Fibroblast of lung (primary cell): ENCODE results near the gene CENPU.

Experiments used
- EZH2 ChIP-seq: IDR thresholded peaks from 2 replicates; pipeline ENCODE4 v1.5.1; 2012; ENCODE audit warnings: low read length, control low read depth, mild to moderate bottlenecking; ENCODE audit errors: missing control alignments
- TF ChIP-seq, protein P1 (sequence below), 2 donors: IDR thresholded peaks in 1 of 2; conservative IDR thresholded peaks in 1 of 2; 1 replicate in 1 of 2; 2 replicates in 1 of 2; pipeline ENCODE4 v1.5.1; 2011 to 2012; ENCODE audit warnings: low read length in 2 of 2, control low read depth in 1 of 2, inconsistent platforms in 1 of 2, low read depth in 1 of 2, mild to moderate bottlenecking in 1 of 2

- TF ChIP-seq, protein P1, sequence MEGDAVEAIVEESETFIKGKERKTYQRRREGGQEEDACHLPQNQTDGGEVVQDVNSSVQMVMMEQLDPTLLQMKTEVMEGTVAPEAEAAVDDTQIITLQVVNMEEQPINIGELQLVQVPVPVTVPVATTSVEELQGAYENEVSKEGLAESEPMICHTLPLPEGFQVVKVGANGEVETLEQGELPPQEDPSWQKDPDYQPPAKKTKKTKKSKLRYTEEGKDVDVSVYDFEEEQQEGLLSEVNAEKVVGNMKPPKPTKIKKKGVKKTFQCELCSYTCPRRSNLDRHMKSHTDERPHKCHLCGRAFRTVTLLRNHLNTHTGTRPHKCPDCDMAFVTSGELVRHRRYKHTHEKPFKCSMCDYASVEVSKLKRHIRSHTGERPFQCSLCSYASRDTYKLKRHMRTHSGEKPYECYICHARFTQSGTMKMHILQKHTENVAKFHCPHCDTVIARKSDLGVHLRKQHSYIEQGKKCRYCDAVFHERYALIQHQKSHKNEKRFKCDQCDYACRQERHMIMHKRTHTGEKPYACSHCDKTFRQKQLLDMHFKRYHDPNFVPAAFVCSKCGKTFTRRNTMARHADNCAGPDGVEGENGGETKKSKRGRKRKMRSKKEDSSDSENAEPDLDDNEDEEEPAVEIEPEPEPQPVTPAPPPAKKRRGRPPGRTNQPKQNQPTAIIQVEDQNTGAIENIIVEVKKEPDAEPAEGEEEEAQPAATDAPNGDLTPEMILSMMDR (conservative IDR thresholded peaks at IDR 0.05 in 1 of 2, IDR thresholded peaks at IDR 0.05 in 1 of 2; ENCODE audit: low read depth in 1 of 2, low read length in 2 of 2) = no peak
- no peak for TF ChIP-seq EZH2
Measured at GRCh38 chr4:184750926-184751584, 17.2 kb upstream of the CENPU start.
